KMS-11 (cell line): ENCODE data around the gene CHL1.

Experiments
- H2AFZ ChIP-seq: fragments of 200-600 bp; sonication (generic); 2 replicates; pipeline ENCODE4 v1.6.1; 2016; ENCODE audit warnings: antibody characterized with exemption, mixed run types, low read depth
- H3K27ac ChIP-seq: fragments of 200-600 bp; sonication (generic); 2 replicates; pipeline ENCODE4 v1.6.1; 2016; ENCODE audit warnings: mild to moderate bottlenecking, mixed run types
- H3K27me3 ChIP-seq: fragments of 200-600 bp; sonication (generic); 2 replicates; pipeline ENCODE4 v1.6.1; 2017; ENCODE audit warnings: mild to moderate bottlenecking, low read depth, mixed run types, moderate library complexity; ENCODE audit not compliant: insufficient read depth
- H3K36me3 ChIP-seq: fragments of 200-600 bp; sonication (generic); 2 replicates; pipeline ENCODE4 v1.6.1; 2017; ENCODE audit warnings: mild to moderate bottlenecking, mixed run types; ENCODE audit not compliant: insufficient read depth
- H3K4me1 ChIP-seq: fragments of 200-600 bp; sonication (generic); 2 replicates; pipeline ENCODE4 v1.6.1; 2016; ENCODE audit warnings: mild to moderate bottlenecking, low read depth, mixed run types; ENCODE audit not compliant: poor library complexity, severe bottlenecking
- H3K4me2 ChIP-seq: fragments of 200-600 bp; sonication (generic); 2 replicates; pipeline ENCODE4 v1.7.0; 2016; ENCODE audit warnings: mild to moderate bottlenecking, mixed run types
- H3K4me3 ChIP-seq: fragments of 200-600 bp; sonication (generic); IDR thresholded peaks from 2 replicates; pipeline ENCODE4 v1.6.1; 2017; ENCODE audit warnings: low read depth, low read length, mixed read lengths; ENCODE audit not compliant: insufficient read depth
- H3K79me2 ChIP-seq: fragments of 200-600 bp; sonication (generic); 2 replicates; pipeline ENCODE4 v1.6.1; 2016; ENCODE audit warnings: low read depth, mixed run types; ENCODE audit not compliant: insufficient read depth
- H3K9ac ChIP-seq: fragments of 200-600 bp; sonication (generic); 2 replicates; pipeline ENCODE4 v1.6.1; 2016; ENCODE audit warnings: mild to moderate bottlenecking, mixed run types
- H4K20me1 ChIP-seq: fragments of 200-600 bp; sonication (generic); 2 replicates; pipeline ENCODE4 v1.6.1; 2016; ENCODE audit warnings: mild to moderate bottlenecking, mixed run types; ENCODE audit not compliant: insufficient read depth
- TF ChIP-seq, protein P1 (sequence below): fragments of 200-600 bp; sonication (generic); conservative IDR thresholded peaks from 2 replicates; pipeline ENCODE4 v1.6.1; 2017; ENCODE audit warnings: low read depth, mild to moderate bottlenecking, antibody characterized with exemption, low read length, moderate library complexity, mixed read lengths

The CHL1 gene

DNA sequence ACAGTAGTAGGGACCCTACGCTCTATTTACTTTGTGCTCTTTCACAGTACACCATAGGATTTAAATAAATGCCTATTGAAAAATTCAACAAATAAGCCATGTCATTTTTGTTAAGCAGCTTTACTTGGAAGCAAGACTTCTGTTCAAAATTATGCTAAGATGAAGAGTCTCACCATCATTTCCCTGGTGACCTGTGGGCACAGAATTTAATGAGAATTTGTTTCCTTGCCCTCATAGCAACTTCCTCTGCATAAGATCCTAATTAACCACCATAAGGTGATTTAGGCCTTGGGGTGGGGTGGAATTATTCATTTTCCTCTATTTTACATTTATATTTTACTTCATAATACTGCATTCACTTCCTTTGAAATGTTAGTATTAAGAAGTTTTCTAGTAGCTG is 70.5 kb downstream of the CHL1 start:
- Histone ChIP-seq H3K36me3 (no peaks in the 10 kb centered on the region), H3K4me2 (no peak overlapping the region), H4K20me1 (no peaks in the 10 kb centered on the region), H3K4me1 (no peaks in the 10 kb centered on the region), H3K27me3 (no peaks in the 10 kb centered on the region), H2AFZ (no peak overlapping the region), H3K79me2 (no peaks in the 10 kb centered on the region), H3K9ac (no peak overlapping the region), H3K4me3 (no peak overlapping the region), H3K27ac (no peak overlapping the region)
- TF ChIP-seq, protein P1, sequence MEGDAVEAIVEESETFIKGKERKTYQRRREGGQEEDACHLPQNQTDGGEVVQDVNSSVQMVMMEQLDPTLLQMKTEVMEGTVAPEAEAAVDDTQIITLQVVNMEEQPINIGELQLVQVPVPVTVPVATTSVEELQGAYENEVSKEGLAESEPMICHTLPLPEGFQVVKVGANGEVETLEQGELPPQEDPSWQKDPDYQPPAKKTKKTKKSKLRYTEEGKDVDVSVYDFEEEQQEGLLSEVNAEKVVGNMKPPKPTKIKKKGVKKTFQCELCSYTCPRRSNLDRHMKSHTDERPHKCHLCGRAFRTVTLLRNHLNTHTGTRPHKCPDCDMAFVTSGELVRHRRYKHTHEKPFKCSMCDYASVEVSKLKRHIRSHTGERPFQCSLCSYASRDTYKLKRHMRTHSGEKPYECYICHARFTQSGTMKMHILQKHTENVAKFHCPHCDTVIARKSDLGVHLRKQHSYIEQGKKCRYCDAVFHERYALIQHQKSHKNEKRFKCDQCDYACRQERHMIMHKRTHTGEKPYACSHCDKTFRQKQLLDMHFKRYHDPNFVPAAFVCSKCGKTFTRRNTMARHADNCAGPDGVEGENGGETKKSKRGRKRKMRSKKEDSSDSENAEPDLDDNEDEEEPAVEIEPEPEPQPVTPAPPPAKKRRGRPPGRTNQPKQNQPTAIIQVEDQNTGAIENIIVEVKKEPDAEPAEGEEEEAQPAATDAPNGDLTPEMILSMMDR: no peak

DNA sequence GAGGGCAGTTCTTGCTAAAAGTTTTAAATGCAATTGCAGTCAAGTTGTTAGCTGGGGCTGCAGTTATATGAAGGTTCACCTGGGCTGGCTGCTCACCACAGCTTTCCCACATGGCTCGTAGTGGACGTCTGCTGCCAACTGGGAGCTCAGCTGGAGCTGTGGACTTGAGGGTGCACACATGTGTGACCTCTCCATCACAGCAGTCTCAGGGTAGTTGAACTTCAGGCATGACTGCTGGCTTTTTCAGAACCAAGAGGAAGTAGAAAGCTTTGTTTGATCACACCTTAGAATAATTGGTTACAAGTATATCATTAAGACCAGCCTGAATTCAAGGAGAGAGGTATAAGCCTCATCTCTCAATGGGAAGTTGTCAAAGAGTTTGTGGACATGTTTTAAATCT is 74.1 kb downstream of the CHL1 start:
- H3K9ac ChIP-seq: no peak overlapping the region
- no peaks in the 10 kb centered on the region for H3K79me2 ChIP-seq
- no peaks in the 10 kb centered on the region for H3K36me3 ChIP-seq
- H3K4me1 ChIP-seq: no peaks in the 10 kb centered on the region
- TF ChIP-seq, protein P1: no peak
- no peak overlapping the region for H3K4me3 ChIP-seq
- H4K20me1 ChIP-seq: no peaks in the 10 kb centered on the region
- no peak overlapping the region for H2AFZ ChIP-seq
- no peak overlapping the region for H3K4me2 ChIP-seq
- H3K27ac ChIP-seq: no peak overlapping the region
- no peaks in the 10 kb centered on the region for H3K27me3 ChIP-seq

GRCh38 chr3:274927-275326 is 78.4 kb downstream of the CHL1 start:
- Histone ChIP-seq H3K36me3 (no peaks in the 10 kb centered on the region), H3K79me2 (no peaks in the 10 kb centered on the region), H3K27me3 (no peaks in the 10 kb centered on the region), H3K9ac (no peak overlapping the region), H3K4me3 (no peak overlapping the region), H4K20me1 (no peaks in the 10 kb centered on the region), H3K27ac (no peak overlapping the region), H2AFZ (no peak overlapping the region), H3K4me1 (no peaks in the 10 kb centered on the region), H3K4me2 (no peak overlapping the region)
- TF ChIP-seq, protein P1: no peak

GRCh38 chr3:277873-278272 is 81.3 kb downstream of the CHL1 start:
- H2AFZ ChIP-seq: no peak overlapping the region
- H3K27ac ChIP-seq: no peak overlapping the region
- H3K9ac ChIP-seq: no peak overlapping the region
- TF ChIP-seq, protein P1: no peak
- no peak overlapping the region for H3K4me2 ChIP-seq
- no peaks in the 10 kb centered on the region for H3K36me3 ChIP-seq
- H3K79me2 ChIP-seq: no peaks in the 10 kb centered on the region
- no peaks in the 10 kb centered on the region for H4K20me1 ChIP-seq
- H3K4me1 ChIP-seq: no peaks in the 10 kb centered on the region
- H3K27me3 ChIP-seq: no peaks in the 10 kb centered on the region
- no peak overlapping the region for H3K4me3 ChIP-seq
